Measurements from ENCODE around the gene ATP5ME.

The ATP5ME gene

GRCh38 chr4:679629-680028 lies 5.6 kb upstream of the ATP5ME start:
- in situ Hi-C loops (cut with MboI; ENCODE audit: low sequenced_read_pairs, unreplicated experiment) = no loop called here

GRCh38 chr4:679104-679481 lies 5.0 kb upstream of the ATP5ME start:
- TF ChIP-seq, protein P1, sequence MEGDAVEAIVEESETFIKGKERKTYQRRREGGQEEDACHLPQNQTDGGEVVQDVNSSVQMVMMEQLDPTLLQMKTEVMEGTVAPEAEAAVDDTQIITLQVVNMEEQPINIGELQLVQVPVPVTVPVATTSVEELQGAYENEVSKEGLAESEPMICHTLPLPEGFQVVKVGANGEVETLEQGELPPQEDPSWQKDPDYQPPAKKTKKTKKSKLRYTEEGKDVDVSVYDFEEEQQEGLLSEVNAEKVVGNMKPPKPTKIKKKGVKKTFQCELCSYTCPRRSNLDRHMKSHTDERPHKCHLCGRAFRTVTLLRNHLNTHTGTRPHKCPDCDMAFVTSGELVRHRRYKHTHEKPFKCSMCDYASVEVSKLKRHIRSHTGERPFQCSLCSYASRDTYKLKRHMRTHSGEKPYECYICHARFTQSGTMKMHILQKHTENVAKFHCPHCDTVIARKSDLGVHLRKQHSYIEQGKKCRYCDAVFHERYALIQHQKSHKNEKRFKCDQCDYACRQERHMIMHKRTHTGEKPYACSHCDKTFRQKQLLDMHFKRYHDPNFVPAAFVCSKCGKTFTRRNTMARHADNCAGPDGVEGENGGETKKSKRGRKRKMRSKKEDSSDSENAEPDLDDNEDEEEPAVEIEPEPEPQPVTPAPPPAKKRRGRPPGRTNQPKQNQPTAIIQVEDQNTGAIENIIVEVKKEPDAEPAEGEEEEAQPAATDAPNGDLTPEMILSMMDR (IDR thresholded peaks at IDR 0.05; ENCODE audit: borderline replicate concordance, control extremely low read depth, extremely low read depth, insufficient read depth, missing control alignments) = no peak
- no peak for DNase-seq (ENCODE audit: low spot score)
- in situ Hi-C loops (cut with MboI; ENCODE audit: low sequenced_read_pairs, unreplicated experiment) = no loop called here

More at GRCh38 chr4:679629-680028, 5.6 kb upstream of the ATP5ME start:
- DNase-seq (ENCODE audit: low spot score) = no peak
- TF ChIP-seq, protein P1 (IDR thresholded peaks at IDR 0.05; ENCODE audit: borderline replicate concordance, control extremely low read depth, extremely low read depth, insufficient read depth, missing control alignments) = no peak

DNA sequence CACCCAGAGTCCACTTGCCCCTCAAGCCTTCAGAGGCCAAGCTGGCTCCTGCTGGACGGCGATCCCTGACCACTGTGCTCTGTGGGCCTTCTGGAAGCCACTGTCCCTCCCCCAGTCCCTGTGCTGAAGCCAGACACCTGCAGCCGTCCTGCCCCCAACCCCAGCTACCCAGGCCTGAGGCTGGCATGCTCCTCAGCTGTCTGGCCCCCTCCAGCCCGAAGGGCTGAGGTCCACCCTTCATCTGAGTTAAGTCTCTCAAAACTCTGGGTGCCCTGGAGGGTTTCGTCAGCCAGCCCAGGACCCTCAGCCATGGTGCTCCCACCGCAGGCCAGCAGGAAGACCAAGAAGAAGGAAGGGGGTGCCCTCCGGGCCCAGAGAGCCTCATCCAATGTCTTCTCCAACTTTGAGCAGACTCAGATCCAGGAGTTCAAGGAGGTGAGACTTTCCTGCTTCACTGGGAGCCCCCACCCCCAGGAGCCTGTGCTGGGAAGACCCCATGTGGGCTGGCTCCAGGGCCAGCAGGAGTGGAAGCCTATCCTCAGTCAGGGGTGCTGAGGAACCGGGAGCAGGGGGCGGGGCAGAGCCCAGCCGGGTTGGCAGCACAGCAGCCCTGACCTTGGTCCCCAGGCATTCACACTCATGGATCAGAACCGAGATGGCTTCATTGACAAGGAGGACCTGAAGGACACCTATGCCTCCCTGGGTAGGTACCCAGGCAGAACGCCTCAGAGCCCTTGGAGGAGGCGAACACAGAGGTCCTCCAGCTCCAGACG lies 4.4 kb upstream of the ATP5ME start:
- no peak for DNase-seq (ENCODE audit: low spot score)
- TF ChIP-seq, protein P1 (IDR thresholded peaks at IDR 0.05; ENCODE audit: borderline replicate concordance, control extremely low read depth, extremely low read depth, insufficient read depth, missing control alignments) = no peak
- in situ Hi-C loops (cut with MboI; ENCODE audit: low sequenced_read_pairs, unreplicated experiment) = no loop called here

DNA sequence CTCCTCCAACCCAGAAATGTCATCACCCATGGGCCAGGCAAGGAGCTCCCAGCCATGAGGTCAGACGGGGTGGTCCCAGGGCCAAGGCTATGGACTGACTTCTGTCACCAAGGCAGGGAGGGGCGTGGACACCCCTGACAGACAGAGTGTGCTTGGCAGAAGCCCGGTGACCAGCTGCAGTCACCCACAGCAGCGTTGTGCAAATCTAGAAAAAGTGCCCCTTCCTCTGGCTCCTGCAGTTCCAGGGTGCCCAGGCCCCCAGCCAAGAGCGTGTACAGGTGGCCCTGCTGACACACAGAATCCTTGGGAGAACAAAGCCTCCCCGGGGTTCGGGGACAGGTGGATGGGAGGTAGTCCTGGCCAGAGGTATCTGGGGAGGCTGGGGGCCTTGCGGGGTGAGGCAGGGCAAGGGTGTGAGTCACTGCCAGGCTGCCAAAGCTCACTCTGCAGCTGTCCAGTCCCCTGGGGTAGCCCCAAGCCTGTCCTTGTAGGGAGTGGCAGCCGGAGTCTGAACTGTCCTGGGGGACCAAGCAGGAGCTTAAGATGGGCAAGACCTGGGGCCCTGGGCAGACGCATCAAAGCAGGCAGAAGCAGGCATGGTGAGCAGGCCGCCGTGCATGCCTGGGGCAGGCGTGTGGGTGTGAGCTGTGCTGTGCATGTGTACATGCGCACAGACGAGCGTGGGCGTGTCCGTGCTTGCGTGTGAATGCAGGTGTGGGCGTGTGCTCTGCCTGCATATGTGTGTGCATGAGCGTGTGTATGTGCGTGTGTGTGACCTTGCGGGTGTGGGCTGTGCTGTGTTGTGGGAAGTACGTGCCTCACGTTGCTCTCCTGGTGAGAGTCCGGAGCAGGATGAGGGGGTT lies 3.6 kb upstream of the ATP5ME start:
- no peak for DNase-seq (ENCODE audit: low spot score)
- TF ChIP-seq, protein P1 (IDR thresholded peaks at IDR 0.05; ENCODE audit: borderline replicate concordance, control extremely low read depth, extremely low read depth, insufficient read depth, missing control alignments) = no peak
- in situ Hi-C loops (cut with MboI; ENCODE audit: low sequenced_read_pairs, unreplicated experiment) = no loop called here

DNA sequence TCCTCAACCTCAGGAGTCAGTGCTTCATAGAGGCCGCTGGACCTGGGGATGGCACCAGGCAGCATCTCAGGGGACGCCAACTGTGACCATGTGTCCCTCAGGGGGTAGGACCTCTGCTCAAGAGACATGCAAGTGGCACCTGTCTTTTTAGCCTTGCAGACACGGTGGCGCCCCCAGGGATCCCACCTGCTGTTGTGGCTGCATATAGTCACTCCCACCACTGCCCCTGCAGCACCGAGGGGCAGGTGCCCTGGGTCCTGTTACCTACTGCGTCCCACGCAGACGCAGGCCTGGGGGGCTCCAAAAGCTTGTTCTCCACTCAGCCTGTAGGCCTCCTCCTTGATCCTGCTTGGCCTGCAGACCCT lies 2.8 kb upstream of the ATP5ME start:
- no peak for DNase-seq (ENCODE audit: low spot score)
- in situ Hi-C loops (cut with MboI; ENCODE audit: low sequenced_read_pairs, unreplicated experiment) = no loop called here
- TF ChIP-seq, protein P1 (IDR thresholded peaks at IDR 0.05; ENCODE audit: borderline replicate concordance, control extremely low read depth, extremely low read depth, insufficient read depth, missing control alignments) = no peak

GRCh38 chr4:675980-676870 lies 2.1 kb upstream of the ATP5ME start:
- DNase-seq (ENCODE audit: low spot score) = peak; percentile 82
- in situ Hi-C loops (cut with MboI; ENCODE audit: low sequenced_read_pairs, unreplicated experiment) = no loop called here
- TF ChIP-seq, protein P1 (IDR thresholded peaks at IDR 0.05; ENCODE audit: borderline replicate concordance, control extremely low read depth, extremely low read depth, insufficient read depth, missing control alignments) = no peak
